ENCODE measurements around the gene PITX3.

Gene PITX3

DNA sequence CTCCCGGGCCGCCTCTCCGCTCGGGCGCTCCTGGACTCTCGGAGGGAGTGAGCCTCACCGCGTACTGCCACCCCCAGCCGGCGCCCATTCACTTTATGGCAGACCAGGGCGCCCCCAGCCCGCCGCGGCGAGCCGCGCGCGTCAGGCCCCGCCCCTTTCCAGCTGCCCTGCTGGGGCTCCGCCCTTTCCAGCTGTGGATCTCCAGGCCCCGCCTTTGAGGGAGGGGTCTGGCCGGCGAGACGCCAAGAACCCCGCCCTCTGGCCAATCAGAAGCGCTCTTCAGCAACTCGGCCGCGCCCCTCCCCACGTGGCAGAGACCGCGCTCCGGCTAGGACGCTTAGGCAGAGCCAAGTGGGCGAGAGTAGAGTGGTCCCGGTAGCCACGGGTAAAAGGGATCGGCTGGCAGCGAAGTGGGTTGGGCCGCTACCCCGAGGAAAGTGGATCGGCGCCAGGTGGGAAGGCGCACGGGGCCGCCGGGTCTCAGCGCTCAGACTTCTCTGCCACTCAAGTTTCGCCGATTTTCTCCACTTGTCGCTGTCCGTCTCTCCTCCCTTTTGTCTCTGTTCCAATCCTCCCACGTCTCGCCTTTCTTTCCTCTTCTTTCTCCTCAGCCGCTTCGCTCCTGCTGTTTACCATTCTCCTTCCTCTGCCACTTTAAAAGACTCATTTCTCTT lies at the start of gene PITX3:
PITX3 (minus strand) TSS at position 69 of the 674 bp plus-strand sequence. CDS start 9,432 bp downstream, outside the sequence.
- H3K4me3 ChIP-seq = peak within 1 kb of the TSS; percentile 75
- H3K27ac ChIP-seq = no peak within 1 kb of the TSS
- TF ChIP-seq POLR2AphosphoS5 (IDR thresholded peaks at IDR 0.05; ENCODE audit: borderline replicate concordance, low read depth, low read length) (no peak), FOXP2 (optimal IDR thresholded peaks at IDR 0.05; ENCODE audit: control extremely low read depth, extremely low read length, insufficient read depth) (no peak), EZH2 (IDR thresholded peaks at IDR 0.05) (no peak)
- no peaks in the 10 kb centered on the region for H3K36me3 ChIP-seq (ENCODE audit: insufficient read depth, low read length)
- no peak within 1 kb of the TSS for H3K9ac ChIP-seq (ENCODE audit: insufficient read length)
- H3K9me3 ChIP-seq (ENCODE audit: low read depth, low read length) = no peaks in the 10 kb centered on the region
- DNase-seq (ENCODE audit: low read depth, low spot score) = no peak

DNA sequence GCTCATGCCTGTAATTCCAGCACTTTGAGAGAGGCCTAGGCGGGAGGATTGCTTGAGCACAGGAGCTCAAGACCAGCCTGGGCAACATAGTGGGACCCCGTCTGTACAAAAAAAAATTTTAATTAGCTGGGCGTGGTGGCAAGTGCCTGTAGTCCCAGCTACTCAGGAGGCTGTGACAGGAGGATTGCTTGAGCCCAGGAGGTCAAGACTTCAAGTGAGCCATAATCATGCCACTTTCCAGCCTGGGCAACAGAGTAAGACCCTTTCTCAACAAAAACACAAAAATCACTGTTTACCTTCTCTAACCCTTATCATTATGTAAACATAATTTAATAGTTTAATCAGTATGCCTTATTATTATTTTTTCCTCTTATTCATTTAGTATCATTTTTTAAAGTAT lies 48.5 kb upstream of the PITX3 start:
- H3K4me3 ChIP-seq = no peak overlapping the region
- no peak overlapping the region for H3K9ac ChIP-seq (ENCODE audit: insufficient read length)
- DNase-seq (ENCODE audit: low read depth, low spot score) = no peak
- TF ChIP-seq EZH2 (IDR thresholded peaks at IDR 0.05) = no peak
- no peak for TF ChIP-seq POLR2AphosphoS5 (IDR thresholded peaks at IDR 0.05; ENCODE audit: borderline replicate concordance, low read depth, low read length)
- TF ChIP-seq FOXP2 (optimal IDR thresholded peaks at IDR 0.05; ENCODE audit: control extremely low read depth, extremely low read length, insufficient read depth) = no peak
- H3K27ac ChIP-seq = no peak overlapping the region
- H3K36me3 ChIP-seq (ENCODE audit: insufficient read depth, low read length) = no peaks in the 10 kb centered on the region
- no peaks in the 10 kb centered on the region for H3K9me3 ChIP-seq (ENCODE audit: low read depth, low read length)

DNA sequence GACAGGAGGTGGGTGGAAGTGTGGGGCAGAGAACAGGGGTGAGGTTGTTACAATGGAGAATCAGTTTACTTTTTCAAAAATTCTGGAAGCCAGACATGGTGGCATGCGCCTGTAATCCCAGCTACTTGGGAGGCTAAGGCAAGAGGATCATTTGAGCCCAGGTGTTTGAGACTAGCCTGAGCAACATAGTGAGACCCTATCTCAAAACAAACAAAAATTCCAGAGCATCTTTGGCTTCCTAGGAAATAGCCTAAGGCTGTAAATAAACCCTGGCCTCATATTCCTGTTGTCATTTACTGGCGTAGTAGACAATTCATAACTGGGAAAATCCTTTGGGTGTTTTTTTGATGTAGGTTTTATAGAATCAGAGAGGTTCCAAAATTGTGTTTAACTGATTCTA lies 48.0 kb upstream of the PITX3 start:
- no peak for DNase-seq (ENCODE audit: low read depth, low spot score)
- Histone ChIP-seq H3K4me3 (no peak overlapping the region), H3K27ac (no peak overlapping the region), H3K9me3 (ENCODE audit: low read depth, low read length) (no peaks in the 10 kb centered on the region), H3K36me3 (ENCODE audit: insufficient read depth, low read length) (no peaks in the 10 kb centered on the region), H3K9ac (ENCODE audit: insufficient read length) (no peak overlapping the region)
- TF ChIP-seq EZH2 (IDR thresholded peaks at IDR 0.05) (no peak), FOXP2 (optimal IDR thresholded peaks at IDR 0.05; ENCODE audit: control extremely low read depth, extremely low read length, insufficient read depth) (no peak), POLR2AphosphoS5 (IDR thresholded peaks at IDR 0.05; ENCODE audit: borderline replicate concordance, low read depth, low read length) (no peak)

DNA sequence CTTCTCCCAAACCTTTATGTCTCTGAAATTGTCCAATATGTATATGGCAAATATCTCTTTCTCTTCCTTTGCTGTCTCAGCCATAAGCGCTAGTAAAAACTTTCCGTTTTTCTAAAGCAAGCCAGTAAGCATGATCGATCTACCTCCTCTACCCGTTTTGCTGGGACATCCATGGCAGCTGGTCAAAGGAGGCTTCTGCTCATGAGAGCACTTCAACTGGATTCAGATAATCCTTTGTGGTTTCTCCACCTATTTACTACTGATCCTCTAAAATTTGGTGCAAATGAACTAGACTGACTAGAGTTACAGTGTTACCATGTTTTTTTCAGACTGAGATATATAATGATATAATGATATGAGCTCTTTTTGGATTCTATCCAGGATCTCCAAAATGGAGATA lies 46.7 kb upstream of the PITX3 start:
- H3K36me3 ChIP-seq (ENCODE audit: insufficient read depth, low read length) = no peaks in the 10 kb centered on the region
- H3K27ac ChIP-seq = no peak overlapping the region
- H3K9me3 ChIP-seq (ENCODE audit: low read depth, low read length) = no peaks in the 10 kb centered on the region
- TF ChIP-seq FOXP2 (optimal IDR thresholded peaks at IDR 0.05; ENCODE audit: control extremely low read depth, extremely low read length, insufficient read depth) (no peak), EZH2 (IDR thresholded peaks at IDR 0.05) (no peak)
- no peak overlapping the region for H3K9ac ChIP-seq (ENCODE audit: insufficient read length)
- no peak overlapping the region for H3K4me3 ChIP-seq
- no peak for DNase-seq (ENCODE audit: low read depth, low spot score)

DNA sequence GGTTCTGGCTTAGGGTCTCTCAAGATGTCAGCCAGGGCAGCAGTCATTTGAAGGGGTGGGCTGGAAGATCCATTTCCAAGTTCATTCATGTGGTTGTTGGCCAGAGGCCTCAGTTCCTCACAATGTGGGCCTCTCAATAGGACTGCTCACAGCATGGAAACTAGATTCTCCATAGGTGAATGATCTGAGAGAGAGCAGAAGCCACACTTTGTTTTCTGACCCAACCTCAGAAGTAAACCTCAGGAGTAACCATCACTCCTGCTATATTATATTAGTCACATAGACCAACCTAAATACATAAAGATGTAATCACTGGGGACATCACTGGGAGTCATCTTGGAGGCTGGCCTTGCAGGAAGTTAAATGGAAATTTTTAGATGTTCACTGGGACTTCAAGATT lies 46.2 kb upstream of the PITX3 start:
- Histone ChIP-seq H3K36me3 (ENCODE audit: insufficient read depth, low read length) (no peaks in the 10 kb centered on the region), H3K9me3 (ENCODE audit: low read depth, low read length) (no peaks in the 10 kb centered on the region), H3K9ac (ENCODE audit: insufficient read length) (no peak overlapping the region), H3K4me3 (no peak overlapping the region), H3K27ac (no peak overlapping the region)
- no peak for DNase-seq (ENCODE audit: low read depth, low spot score)
- TF ChIP-seq POLR2AphosphoS5 (IDR thresholded peaks at IDR 0.05; ENCODE audit: borderline replicate concordance, low read depth, low read length) (no peak), FOXP2 (optimal IDR thresholded peaks at IDR 0.05; ENCODE audit: control extremely low read depth, extremely low read length, insufficient read depth) (no peak), EZH2 (IDR thresholded peaks at IDR 0.05) (no peak)

DNA sequence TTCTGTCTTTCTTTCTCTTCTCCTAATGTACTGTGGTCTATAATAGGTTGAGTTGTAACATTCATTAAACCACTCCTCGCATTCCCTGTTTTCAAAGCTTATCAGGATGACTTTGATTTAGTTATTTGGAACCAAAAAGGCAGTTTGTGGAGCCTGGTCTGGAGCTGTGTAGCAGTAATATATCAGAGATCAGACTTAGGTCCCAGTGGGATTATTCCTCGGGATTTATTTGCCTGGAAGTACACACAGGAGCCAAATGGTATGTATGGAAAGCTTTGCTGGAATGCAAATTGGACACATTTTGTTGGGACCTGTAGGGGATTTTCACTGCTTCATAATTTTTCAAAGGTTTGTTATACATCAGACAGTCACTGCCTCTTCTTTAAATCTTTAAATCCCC lies 44.9 kb upstream of the PITX3 start:
- Histone ChIP-seq H3K27ac (no peak overlapping the region), H3K4me3 (no peak overlapping the region), H3K9me3 (ENCODE audit: low read depth, low read length) (no peaks in the 10 kb centered on the region), H3K36me3 (ENCODE audit: insufficient read depth, low read length) (no peaks in the 10 kb centered on the region), H3K9ac (ENCODE audit: insufficient read length) (no peak overlapping the region)
- no peak for DNase-seq (ENCODE audit: low read depth, low spot score)
- no peak for TF ChIP-seq POLR2AphosphoS5 (IDR thresholded peaks at IDR 0.05; ENCODE audit: borderline replicate concordance, low read depth, low read length)
- no peak for TF ChIP-seq EZH2 (IDR thresholded peaks at IDR 0.05)
- TF ChIP-seq FOXP2 (optimal IDR thresholded peaks at IDR 0.05; ENCODE audit: control extremely low read depth, extremely low read length, insufficient read depth) = no peak

DNA sequence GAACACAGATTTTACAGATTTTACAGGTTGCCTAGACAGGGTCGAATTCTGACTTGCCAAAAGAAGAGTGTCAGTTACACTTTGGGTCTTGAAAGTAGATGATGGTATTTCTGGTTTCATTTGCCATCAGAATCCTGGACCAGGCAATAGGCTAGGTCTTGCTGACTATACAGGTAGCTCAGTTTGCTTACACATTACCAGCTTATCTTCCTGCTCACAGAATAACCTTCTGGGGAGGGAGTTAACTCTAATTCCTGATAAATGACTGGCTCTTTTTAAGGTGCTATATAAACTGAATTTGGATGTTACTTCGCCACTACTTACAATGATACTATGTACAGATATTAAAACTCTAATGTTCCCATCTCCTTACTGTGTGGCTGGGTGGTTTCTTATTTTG lies 43.8 kb upstream of the PITX3 start:
- Histone ChIP-seq H3K9ac (ENCODE audit: insufficient read length) (no peak overlapping the region), H3K4me3 (no peak overlapping the region), H3K9me3 (ENCODE audit: low read depth, low read length) (no peaks in the 10 kb centered on the region), H3K27ac (no peak overlapping the region), H3K36me3 (ENCODE audit: insufficient read depth, low read length) (no peaks in the 10 kb centered on the region)
- TF ChIP-seq EZH2 (IDR thresholded peaks at IDR 0.05) (no peak), POLR2AphosphoS5 (IDR thresholded peaks at IDR 0.05; ENCODE audit: borderline replicate concordance, low read depth, low read length) (no peak), FOXP2 (optimal IDR thresholded peaks at IDR 0.05; ENCODE audit: control extremely low read depth, extremely low read length, insufficient read depth) (no peak)
- no peak for DNase-seq (ENCODE audit: low read depth, low spot score)

DNA sequence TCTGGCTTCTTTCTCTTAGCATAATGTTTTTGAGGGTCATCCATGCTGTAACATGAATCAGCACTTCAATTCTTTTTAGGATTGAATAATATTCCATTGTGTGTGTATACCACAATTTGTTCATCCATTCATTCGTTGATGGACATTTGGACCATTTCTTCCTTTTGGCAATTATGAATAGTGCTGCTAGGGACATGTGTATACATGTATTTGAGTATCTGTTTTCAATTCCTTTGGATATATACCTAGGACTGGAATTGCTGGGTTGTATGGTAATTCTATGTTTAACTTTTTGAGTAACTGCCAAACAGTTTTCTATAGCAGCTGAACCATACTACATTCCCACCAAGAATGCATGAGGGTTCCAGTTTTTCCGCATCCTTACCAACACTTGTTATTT lies 43.2 kb upstream of the PITX3 start:
- no peak overlapping the region for H3K27ac ChIP-seq
- no peaks in the 10 kb centered on the region for H3K36me3 ChIP-seq (ENCODE audit: insufficient read depth, low read length)
- TF ChIP-seq POLR2AphosphoS5 (IDR thresholded peaks at IDR 0.05; ENCODE audit: borderline replicate concordance, low read depth, low read length) (no peak), FOXP2 (optimal IDR thresholded peaks at IDR 0.05; ENCODE audit: control extremely low read depth, extremely low read length, insufficient read depth) (no peak), EZH2 (IDR thresholded peaks at IDR 0.05) (no peak)
- H3K4me3 ChIP-seq = no peak overlapping the region
- DNase-seq (ENCODE audit: low read depth, low spot score) = no peak
- H3K9ac ChIP-seq (ENCODE audit: insufficient read length) = no peak overlapping the region
- H3K9me3 ChIP-seq (ENCODE audit: low read depth, low read length) = no peaks in the 10 kb centered on the region

DNA sequence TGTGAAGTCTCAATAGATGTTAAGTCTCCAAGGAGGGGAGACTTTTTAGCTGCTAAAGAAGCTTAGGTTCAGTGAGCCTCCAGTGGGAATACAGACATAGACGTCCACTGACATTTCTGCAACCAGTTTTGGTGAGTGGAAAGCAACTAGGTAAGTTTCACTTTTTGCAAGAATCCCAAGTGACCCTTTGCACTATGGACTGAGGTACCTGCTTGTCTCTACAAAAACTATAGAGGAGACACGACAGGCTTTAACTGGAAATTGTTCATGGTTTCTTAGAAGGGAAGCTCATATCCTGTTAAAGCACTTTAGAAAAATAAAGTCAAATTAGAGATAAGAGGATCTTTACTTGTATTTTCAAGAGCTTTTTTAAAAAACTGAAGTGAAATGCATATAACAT lies 42.6 kb upstream of the PITX3 start:
- Histone ChIP-seq H3K4me3 (no peak overlapping the region), H3K27ac (no peak overlapping the region), H3K9me3 (ENCODE audit: low read depth, low read length) (no peaks in the 10 kb centered on the region), H3K9ac (ENCODE audit: insufficient read length) (no peak overlapping the region), H3K36me3 (ENCODE audit: insufficient read depth, low read length) (no peaks in the 10 kb centered on the region)
- no peak for DNase-seq (ENCODE audit: low read depth, low spot score)
- no peak for TF ChIP-seq POLR2AphosphoS5 (IDR thresholded peaks at IDR 0.05; ENCODE audit: borderline replicate concordance, low read depth, low read length)
